H9 (cell line): ENCODE measurements around the gene C1QTNF3. TPM values are rescaled to one million over a fixed set of nuclear protein-coding genes. Genes with fewer than 3 reads are reported as not detected.

Source experiments
- DNase-seq: peaks from one replicate; pipeline ENCODE4 v3.0.0-alpha.2; 2017
- H2AFZ ChIP-seq: one replicate; pipeline ENCODE4 v1.6.1; 2013; ENCODE audit warnings: mild to moderate bottlenecking, low read length, control low read depth, moderate library complexity
- H2AK5ac ChIP-seq: 2 replicates; pipeline ENCODE4 v1.6.1; 2013; ENCODE audit warnings: low read length, control low read depth, mixed read lengths; ENCODE audit not compliant: insufficient read length
- H2BK120ac ChIP-seq: one replicate; pipeline ENCODE4 v1.6.1; 2013; ENCODE audit warnings: low read depth, mild to moderate bottlenecking, low read length, control low read depth, inconsistent platforms; ENCODE audit not compliant: poor library complexity, severe bottlenecking
- H2BK12ac ChIP-seq: 2 replicates; pipeline ENCODE4 v1.6.1; 2013; ENCODE audit warnings: low read length, control low read depth, mixed read lengths, low read depth; ENCODE audit not compliant: insufficient read length
- H2BK15ac ChIP-seq: 2 replicates; pipeline ENCODE4 v1.6.1; 2013; ENCODE audit warnings: low read depth, low read length, control low read depth
- H2BK20ac ChIP-seq: one replicate; pipeline ENCODE4 v1.6.1; 2013; ENCODE audit warnings: low read depth, mild to moderate bottlenecking, low read length, control low read depth, inconsistent platforms; ENCODE audit not compliant: poor library complexity, severe bottlenecking
- H2BK5ac ChIP-seq: 2 replicates; pipeline ENCODE4 v1.6.1; 2013; ENCODE audit warnings: low read length, control low read depth, mixed read lengths; ENCODE audit not compliant: insufficient read length
- H3K14ac ChIP-seq: 2 replicates; pipeline ENCODE4 v1.6.1; 2013; ENCODE audit warnings: low read length, control low read depth; ENCODE audit not compliant: insufficient read depth
- H3K18ac ChIP-seq: 2 replicates; pipeline ENCODE4 v1.6.1; 2013; ENCODE audit warnings: low read depth, mild to moderate bottlenecking, mixed read lengths, low read length, control low read depth; ENCODE audit not compliant: insufficient read length
- H3K23ac ChIP-seq: 2 replicates; pipeline ENCODE4 v1.6.1; 2013; ENCODE audit warnings: low read length, control low read depth, mixed read lengths, low read depth; ENCODE audit not compliant: insufficient read length
- H3K23me2 ChIP-seq: 2 replicates; pipeline ENCODE4 v1.6.1; 2013; ENCODE audit warnings: low read depth, mild to moderate bottlenecking, mixed read lengths, low read length, control low read depth; ENCODE audit not compliant: insufficient read length, poor library complexity, severe bottlenecking
- H3K27ac ChIP-seq: 2 replicates; pipeline ENCODE4 v1.5.1; 2013; ENCODE audit warnings: low read length, control low read depth, mixed read lengths, low read depth; ENCODE audit not compliant: insufficient read length
- H3K27me3 ChIP-seq: 2 replicates; pipeline ENCODE4 v1.6.1; 2013; ENCODE audit warnings: low read length, control low read depth, inconsistent platforms; ENCODE audit not compliant: insufficient read depth
- H3K4ac ChIP-seq: 2 replicates; pipeline ENCODE4 v1.6.1; 2013; ENCODE audit warnings: low read depth, mild to moderate bottlenecking, control low read depth, inconsistent platforms, low read length, moderate library complexity
- H3K4me1 ChIP-seq: 2 replicates; pipeline ENCODE4 v1.6.1; 2013; ENCODE audit warnings: low read length, control low read depth, inconsistent platforms; ENCODE audit not compliant: insufficient read depth
- H3K4me2 ChIP-seq: 2 replicates; pipeline ENCODE4 v1.6.1; 2013; ENCODE audit warnings: low read length, control low read depth, mixed read lengths; ENCODE audit not compliant: insufficient read length, insufficient read depth
- H3K56ac ChIP-seq: 2 replicates; pipeline ENCODE4 v1.6.1; 2013; ENCODE audit warnings: low read depth, mild to moderate bottlenecking, mixed read lengths, low read length, control low read depth; ENCODE audit not compliant: insufficient read length
- H3K79me1 ChIP-seq: 2 replicates; pipeline ENCODE4 v1.6.1; 2013; ENCODE audit warnings: low read depth, mild to moderate bottlenecking, moderate library complexity, low read length, control low read depth, inconsistent platforms; ENCODE audit not compliant: insufficient read depth, poor library complexity, severe bottlenecking
- H3K79me2 ChIP-seq: 2 replicates; pipeline ENCODE4 v1.6.1; 2013; ENCODE audit warnings: low read length, control low read depth, inconsistent platforms; ENCODE audit not compliant: insufficient read depth
- H3K9ac ChIP-seq: 2 replicates; pipeline ENCODE4 v1.6.1; 2013; ENCODE audit warnings: low read length, control low read depth, mixed read lengths; ENCODE audit not compliant: insufficient read length; ENCODE audit errors: extremely low read depth
- H3K9me3 ChIP-seq: one replicate; pipeline ENCODE4 v1.6.1; 2013; ENCODE audit warnings: low read depth, low read length, inconsistent platforms; ENCODE audit not compliant: control insufficient read depth
- H3T11ph ChIP-seq: one replicate; pipeline ENCODE4 v1.6.1; 2013; ENCODE audit warnings: mild to moderate bottlenecking, low read length, control low read depth, inconsistent platforms
- H4K20me1 ChIP-seq: one replicate; pipeline ENCODE4 v1.6.1; 2013; ENCODE audit not compliant: control insufficient read depth, insufficient read length, insufficient read depth
- H4K5ac ChIP-seq: 2 replicates; pipeline ENCODE4 v1.6.1; 2013; ENCODE audit warnings: low read depth, mild to moderate bottlenecking, mixed read lengths, low read length, control low read depth; ENCODE audit not compliant: insufficient read length
- H4K8ac ChIP-seq: replicated peaks from 2 replicates; pipeline ENCODE4 v1.6.1; 2013; ENCODE audit warnings: low read length, control low read depth, mixed read lengths, low read depth; ENCODE audit not compliant: insufficient read length
- H4K91ac ChIP-seq: 2 replicates; pipeline ENCODE4 v1.6.1; 2013; ENCODE audit warnings: low read depth, mild to moderate bottlenecking, moderate library complexity, mixed read lengths, low read length, control low read depth; ENCODE audit not compliant: insufficient read length
- H3K27ac Mint-ChIP-seq, 3 experiments: 2 replicates in 2 of 3; 3 replicates in 1 of 3; pipeline ENCODE4 v1.8.0; 2020 to 2021; ENCODE audit warnings: mixed read lengths in 3 of 3, mild to moderate bottlenecking in 1 of 3, moderate library complexity in 1 of 3
- H3K27me3 Mint-ChIP-seq: 2 replicates; pipeline ENCODE4 v1.8.0; 2021; ENCODE audit warnings: low read depth, mild to moderate bottlenecking, moderate library complexity, mixed read lengths
- H3K36me3 Mint-ChIP-seq, 3 experiments: 2 replicates in 2 of 3; 3 replicates in 1 of 3; pipeline ENCODE4 v1.8.0; 2020 to 2021; ENCODE audit warnings: low read depth in 3 of 3, mixed read lengths in 3 of 3; ENCODE audit not compliant: insufficient read depth in 1 of 3
- H3K4me1 Mint-ChIP-seq, 2 experiments: 2 replicates each; pipeline ENCODE4 v1.8.0; 2020; ENCODE audit warnings: mixed read lengths in 2 of 2
- H3K4me3 Mint-ChIP-seq, 2 experiments: 2 replicates in 1 of 2; 3 replicates in 1 of 2; pipeline ENCODE4 v1.8.0; 2020 to 2021; ENCODE audit warnings: mild to moderate bottlenecking in 2 of 2, mixed read lengths in 2 of 2, moderate library complexity in 1 of 2
- H3K9me3 Mint-ChIP-seq, 2 experiments: 2 replicates in 1 of 2; 3 replicates in 1 of 2; pipeline ENCODE4 v1.8.0; 2020; ENCODE audit warnings: mild to moderate bottlenecking in 2 of 2, mixed read lengths in 2 of 2, moderate library complexity in 1 of 2
- WGBS: extraction: QIAGEN DNeasy Blood & Tissue Kit; methylation state at CpG from one replicate; pipeline ENCODE4 v1.1.7; 2013; ENCODE audit warnings: missing lambda C conversion rate, low lambda C conversion rate, mixed read lengths; ENCODE audit not compliant: insufficient read length; ENCODE audit errors: extremely low coverage; 5-methylcytosine and 5-hydroxymethylcytosine counted together
- total RNA-seq: library from RNA; stranded (reverse); gene quantifications from 2 replicates; pipeline ENCODE4 v1.2.1, GENCODE V29; 2021
- TF ChIP-seq, protein P1 (sequence below): fragments of 200-600 bp; sonication (generic); conservative IDR thresholded peaks from 3 replicates; pipeline ENCODE4 v1.8.0; 2021; ENCODE audit warnings: antibody characterized with exemption, mild to moderate bottlenecking

Gene C1QTNF3
- total RNA-seq, 1 experiment from 2014 or later = 1.1 TPM

DNA sequence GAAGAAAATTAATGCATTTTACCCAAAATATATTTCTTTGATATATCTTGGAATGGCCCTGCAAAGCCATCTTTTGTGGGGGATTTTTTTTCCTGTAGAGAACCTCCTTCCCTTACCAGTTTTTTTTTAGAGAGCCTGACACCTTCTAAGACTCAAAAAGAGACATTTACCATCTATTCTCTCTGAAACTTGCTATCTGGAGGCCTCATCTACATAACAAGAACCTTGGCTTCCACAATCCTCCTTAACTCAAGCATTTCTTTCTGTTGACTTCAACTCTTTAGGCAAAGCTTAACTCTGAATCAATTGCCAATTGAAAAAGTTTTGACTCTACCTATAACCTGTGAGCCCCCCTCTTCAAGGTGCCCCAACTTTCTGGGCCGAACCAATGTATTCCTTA lies 64.7 kb downstream of the C1QTNF3 start:
- no peak overlapping the region for H3K14ac ChIP-seq
- no peaks in the 10 kb centered on the region for H3K23me2 ChIP-seq
- H3K56ac ChIP-seq = no peak overlapping the region
- H4K5ac ChIP-seq = no peak overlapping the region
- H3K27me3 Mint-ChIP-seq = no peaks in the 10 kb centered on the region
- H3K4me2 ChIP-seq = no peak overlapping the region
- WGBS = no CpG with 5 or more reads among the region's 1 CpG
- no peaks in the 10 kb centered on the region for H3K79me2 ChIP-seq
- H3K18ac ChIP-seq = no peak overlapping the region
- H3K4me1 ChIP-seq = peaks cover 8% of the 10 kb centered on the region; the same call in 1 of the 2 replicates
- no peak overlapping the region for H2AK5ac ChIP-seq
- no peak overlapping the region; a peak in 1 of 5 replicates for H3K4me3 Mint-ChIP-seq
- no peaks in the 10 kb centered on the region for H4K20me1 ChIP-seq
- H4K8ac ChIP-seq = no peak overlapping the region
- no peak overlapping the region for H2AFZ ChIP-seq
- DNase-seq = no peak
- H3K9ac ChIP-seq = no peak overlapping the region
- no peak overlapping the region for H2BK5ac ChIP-seq
- no peak overlapping the region for H4K91ac ChIP-seq
- peaks cover 0 to 3% (median 0%) of the 10 kb centered on the region in 3 experiments; a peak in 1 of 7 replicates for H3K36me3 Mint-ChIP-seq
- peaks cover 49 to 59% of the 10 kb centered on the region in 2 experiments for H3K4me1 Mint-ChIP-seq
- no peak overlapping the region for H3K27ac ChIP-seq
- H3K4ac ChIP-seq = no peak overlapping the region
- H2BK120ac ChIP-seq = no peak overlapping the region
- no peak overlapping the region for H3K23ac ChIP-seq
- no peak overlapping the region for H3T11ph ChIP-seq
- TF ChIP-seq, protein P1, sequence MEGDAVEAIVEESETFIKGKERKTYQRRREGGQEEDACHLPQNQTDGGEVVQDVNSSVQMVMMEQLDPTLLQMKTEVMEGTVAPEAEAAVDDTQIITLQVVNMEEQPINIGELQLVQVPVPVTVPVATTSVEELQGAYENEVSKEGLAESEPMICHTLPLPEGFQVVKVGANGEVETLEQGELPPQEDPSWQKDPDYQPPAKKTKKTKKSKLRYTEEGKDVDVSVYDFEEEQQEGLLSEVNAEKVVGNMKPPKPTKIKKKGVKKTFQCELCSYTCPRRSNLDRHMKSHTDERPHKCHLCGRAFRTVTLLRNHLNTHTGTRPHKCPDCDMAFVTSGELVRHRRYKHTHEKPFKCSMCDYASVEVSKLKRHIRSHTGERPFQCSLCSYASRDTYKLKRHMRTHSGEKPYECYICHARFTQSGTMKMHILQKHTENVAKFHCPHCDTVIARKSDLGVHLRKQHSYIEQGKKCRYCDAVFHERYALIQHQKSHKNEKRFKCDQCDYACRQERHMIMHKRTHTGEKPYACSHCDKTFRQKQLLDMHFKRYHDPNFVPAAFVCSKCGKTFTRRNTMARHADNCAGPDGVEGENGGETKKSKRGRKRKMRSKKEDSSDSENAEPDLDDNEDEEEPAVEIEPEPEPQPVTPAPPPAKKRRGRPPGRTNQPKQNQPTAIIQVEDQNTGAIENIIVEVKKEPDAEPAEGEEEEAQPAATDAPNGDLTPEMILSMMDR = no peak
- no peaks in the 10 kb centered on the region for H3K9me3 ChIP-seq
- no peak overlapping the region for H2BK12ac ChIP-seq
- H3K79me1 ChIP-seq = no peaks in the 10 kb centered on the region
- H2BK20ac ChIP-seq = no peak overlapping the region
- H3K27ac Mint-ChIP-seq = peak overlapping the region in 1 of 3 experiments; percentile 92; a peak in 2 of 7 replicates
- no peaks in the 10 kb centered on the region for H3K9me3 Mint-ChIP-seq
- no peak overlapping the region for H2BK15ac ChIP-seq
- H3K27me3 ChIP-seq = no peaks in the 10 kb centered on the region
